AG08396 (cell line): ENCODE results near the gene FAM9B.
"Not testable (repeated sequence)": the region's sequence is repeated elsewhere in the genome, so short reads cannot be mapped to it uniquely, and the experiment has no call there.

Source experiments
- DNase-seq: peaks from one replicate; pipeline ENCODE4 v3.0.0; 2012; ENCODE audit warnings: low spot score, mixed read lengths

Gene FAM9B

DNA sequence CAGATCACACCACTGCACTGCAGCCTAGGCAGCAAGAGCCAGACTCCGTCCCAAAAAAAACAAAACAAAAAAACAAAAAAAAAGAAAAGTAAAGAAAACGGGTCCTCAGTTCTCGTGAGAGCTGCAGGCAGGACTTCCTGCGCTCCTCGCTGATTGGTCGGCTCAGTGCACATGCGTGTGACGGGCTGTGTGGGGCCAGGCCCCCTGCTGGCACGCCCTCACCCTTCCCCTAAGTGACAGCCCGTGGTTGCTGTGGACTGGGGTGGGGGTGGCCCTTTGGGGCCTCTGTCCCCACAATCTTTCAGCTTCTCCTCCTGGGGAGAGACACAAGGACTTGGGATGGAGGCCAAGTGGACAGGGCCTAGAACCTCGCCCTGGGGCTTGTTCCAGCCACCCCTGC is at the start of gene FAM9B:
FAM9B (minus strand) TSS at position 139 of the 400 bp plus-strand sequence. CDS start 1,141 bp downstream, outside the sequence.
- DNase-seq = no peak

DNA sequence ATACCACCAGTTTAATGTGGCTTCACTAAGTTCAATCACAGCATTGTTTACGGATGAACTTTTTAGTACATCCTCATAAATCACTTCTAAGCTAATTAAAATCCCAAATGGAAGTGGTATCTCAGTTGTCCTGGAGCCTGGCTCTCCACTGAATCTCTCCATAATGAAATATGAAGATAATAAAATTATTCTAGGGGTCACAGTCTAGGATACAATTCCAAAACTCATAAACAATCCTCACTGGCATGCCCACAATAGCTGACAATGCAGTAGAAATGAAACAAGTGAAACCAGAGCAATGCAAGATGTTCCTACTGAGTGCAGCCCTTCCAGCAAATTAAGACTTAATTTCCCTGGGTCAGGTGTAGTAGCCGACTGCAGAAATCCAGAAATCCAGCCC is 47.3 kb upstream of the FAM9B start:
- DNase-seq = no peak

DNA sequence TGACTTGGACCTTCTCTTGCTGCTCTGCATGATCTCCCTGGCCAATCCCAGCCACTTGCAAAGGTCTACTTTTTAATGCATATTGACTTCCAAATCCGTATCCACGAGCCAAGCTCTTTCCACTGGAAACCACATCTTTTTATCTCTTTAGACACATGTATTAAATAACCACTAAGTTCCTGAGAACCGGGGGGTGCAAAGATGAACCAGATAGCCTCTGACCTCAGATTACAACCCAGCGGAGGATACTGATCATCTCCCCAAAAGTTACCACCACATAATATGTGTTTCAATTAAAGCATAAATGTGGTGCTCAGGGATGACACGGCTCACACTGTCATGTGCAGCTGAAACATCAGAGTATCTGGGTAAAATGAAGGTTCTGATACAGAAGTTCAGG is 40.4 kb upstream of the FAM9B start:
- no peak for DNase-seq

DNA sequence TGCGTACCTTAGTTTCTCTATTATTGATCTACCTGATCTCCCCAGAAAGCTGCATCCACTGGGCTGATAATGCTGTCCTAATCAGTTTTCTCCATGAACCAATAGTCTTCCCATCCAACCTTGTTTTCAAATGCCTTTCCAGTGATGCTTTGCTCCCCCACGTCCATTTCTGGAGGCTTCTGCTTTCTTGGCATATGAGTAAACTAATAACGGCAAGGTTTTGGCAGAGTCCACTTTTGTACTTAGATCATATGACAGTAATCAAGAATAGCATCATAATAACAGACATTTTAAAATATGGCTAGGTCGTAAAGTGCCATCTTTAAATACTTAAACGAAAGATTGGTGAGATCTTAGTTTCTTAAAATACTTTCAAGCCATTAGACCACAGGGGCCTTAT is 38.4 kb upstream of the FAM9B start:
- DNase-seq = no peak

DNA sequence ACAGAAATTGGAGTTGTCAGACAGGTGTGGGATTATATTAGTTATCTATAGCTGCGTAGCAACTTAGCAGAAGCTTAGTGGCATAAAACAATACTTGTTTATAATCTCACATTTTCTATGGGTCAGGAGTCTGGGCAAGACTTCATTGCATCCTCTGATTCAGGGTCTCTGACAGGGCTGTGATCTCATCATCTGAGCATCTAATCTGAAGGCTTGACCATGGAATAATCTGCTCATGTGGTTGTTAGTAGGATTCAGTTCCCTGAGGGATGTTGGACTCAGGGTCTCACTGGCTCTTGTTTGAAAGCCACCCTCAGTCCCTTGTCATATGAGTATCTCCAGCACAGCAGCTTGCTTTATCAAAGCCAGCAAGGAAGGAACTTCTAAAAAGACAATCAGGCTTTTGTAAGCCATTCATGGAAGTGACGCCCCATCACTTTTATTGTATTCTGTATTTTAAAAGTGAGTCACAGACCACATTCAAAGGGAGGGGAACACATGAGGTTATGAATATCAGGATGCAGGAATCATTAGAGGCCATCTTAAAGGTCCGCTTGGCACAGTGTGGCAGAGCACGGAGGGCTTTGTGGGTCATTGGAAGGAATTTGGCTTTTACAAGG is 37.2 kb upstream of the FAM9B start:
- no peak for DNase-seq

DNA sequence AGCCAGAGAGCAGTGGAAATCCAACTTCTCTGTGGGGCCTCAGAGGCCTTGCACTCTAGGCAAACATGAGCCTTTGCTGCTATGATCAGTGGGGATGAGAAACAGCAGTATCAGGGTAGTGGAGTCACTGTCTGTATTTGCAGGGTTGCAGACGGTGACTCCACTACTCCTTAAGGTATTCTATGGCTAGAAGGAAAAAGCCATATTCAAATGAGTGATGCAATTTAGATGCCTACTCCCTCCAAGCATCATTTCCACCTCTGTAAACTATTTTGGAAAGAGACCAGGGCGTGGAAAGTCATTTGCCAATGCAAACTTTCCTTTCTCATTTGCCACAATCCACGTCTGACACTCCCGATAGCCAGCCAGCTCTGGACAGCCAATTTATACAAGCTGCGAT is 35.6 kb upstream of the FAM9B start:
- DNase-seq = no peak

DNA sequence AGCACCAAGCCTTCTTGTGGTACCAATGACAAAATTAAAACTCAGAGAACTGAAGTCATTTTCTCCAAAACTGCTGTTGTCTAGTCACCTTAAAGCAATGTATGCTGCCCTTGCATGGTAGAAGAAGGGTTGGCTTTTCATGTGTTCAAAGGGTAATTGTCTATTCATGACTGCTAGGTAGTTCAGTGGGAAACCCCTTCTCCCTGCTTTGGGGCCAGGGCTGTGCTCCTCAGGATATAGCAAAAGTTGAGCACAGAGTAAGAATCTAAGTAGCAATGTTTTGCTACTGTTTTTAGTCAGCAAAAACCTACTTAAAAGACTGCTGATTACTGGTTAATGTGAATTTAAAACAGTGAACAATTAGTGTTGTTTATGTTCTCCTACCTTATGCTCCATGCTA is 30.8 kb upstream of the FAM9B start:
- no peak for DNase-seq

DNA sequence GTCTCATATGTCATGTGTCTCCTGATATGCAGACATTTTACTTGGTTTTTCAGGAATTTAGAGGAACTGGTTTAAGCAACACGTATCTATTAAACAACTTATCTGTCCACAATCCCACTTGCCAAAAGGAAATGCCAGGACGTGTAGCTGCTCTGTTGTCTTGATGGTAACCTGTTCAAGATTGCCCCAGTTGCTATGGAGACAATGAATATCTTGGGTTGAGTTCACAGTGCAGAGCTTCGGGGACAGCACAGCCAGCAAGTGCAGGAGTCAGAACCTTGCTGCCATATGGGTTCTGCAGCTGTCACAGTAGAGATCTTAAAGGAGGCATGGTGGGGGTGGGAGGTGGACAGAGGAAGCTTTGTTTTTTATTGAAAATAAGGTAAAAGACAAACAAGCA is 28.7 kb upstream of the FAM9B start:
- DNase-seq = no peak

DNA sequence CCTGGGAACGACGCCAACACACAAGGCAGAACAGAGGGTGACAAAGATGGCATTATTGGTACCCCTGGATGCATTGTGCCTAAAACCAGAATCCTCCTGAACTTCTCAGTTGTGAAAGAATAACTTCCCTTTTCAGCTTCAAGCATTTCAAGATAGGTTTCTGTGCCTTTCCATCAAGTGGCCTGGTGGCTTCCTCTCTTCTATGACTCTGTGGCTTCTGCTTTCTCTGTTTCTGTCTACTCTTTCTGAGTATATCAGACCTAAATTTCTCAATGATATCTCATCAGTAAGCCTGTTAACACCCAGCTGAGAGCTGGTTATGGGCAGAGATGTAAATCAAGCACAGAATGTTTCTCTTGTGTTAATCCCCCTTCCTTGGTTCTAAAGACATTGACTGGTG is 21.4 kb upstream of the FAM9B start:
- no peak for DNase-seq

DNA sequence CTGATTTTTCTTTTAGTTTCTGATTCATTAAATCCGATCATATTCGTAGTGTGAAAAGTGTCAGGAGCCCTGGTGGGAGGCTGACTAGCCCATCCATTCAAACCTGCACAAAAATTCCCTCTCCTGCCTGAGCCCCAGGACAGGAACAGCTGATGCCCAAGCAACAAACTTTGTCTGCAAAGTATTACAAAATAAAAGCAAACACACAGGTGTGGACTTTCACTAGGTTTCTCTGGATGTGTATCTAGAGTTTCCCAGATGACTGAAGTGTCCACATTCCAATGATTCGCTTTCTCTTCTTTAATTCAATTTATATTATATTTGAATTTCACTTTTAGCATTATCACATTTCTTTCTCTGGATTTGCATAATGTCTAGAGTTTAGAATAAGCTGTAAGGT is 18.2 kb upstream of the FAM9B start:
- DNase-seq = no peak

DNA sequence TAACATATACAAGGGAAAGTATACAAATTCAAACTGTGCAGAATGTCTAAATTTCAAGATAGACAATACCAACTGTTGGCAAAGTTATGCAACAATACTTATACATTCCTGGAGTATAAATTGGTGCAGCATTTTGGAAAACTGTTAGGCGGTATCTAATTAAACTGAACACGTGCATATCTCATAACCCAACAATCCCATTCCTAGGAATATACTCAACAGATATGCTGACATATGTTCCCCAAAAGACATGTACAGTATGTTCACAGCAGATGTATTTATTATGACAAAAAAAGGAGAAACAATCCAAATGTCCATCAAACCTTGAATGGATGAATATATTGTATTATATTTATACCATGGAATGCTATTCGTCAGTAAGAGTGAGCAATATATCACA is 16.4 kb upstream of the FAM9B start:
- DNase-seq = no peak

DNA sequence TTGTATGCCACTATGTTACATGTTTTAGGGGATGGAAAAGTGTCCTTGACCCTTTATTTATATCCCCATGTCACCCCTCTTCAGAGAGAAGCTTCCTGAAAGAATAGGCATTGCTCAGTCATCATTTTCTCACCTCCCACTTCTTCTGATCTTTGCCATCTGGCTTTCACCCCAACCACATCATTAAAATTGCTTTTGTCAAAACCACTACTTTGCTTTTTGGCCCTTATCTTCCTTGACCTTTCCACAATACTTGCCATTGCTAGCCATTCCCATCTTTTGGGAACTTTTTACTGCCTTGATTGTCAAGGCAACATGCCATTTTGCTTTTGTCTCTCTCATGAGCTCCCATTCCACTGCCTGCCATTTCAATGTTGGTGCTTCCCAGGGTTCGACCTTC is 14.9 kb upstream of the FAM9B start:
- DNase-seq = no peak

DNA sequence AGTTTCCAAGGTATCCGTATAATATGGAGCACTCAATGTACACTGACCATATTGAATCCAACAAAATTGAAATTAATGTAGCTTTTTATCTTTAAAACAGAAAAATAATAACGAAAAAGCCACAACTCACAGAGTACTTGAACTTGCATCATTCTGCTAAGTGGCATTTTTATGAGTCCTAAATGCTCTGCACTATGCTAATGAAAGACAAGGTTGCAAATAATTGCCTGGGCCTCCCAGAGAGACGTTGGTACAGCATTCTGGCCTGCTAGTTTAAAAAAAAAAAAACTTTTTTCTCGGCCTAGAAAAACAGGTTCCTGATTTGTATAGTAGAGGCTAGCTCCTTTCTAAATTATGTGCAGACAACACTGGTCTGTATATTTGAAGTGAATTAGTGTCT is 4.3 kb upstream of the FAM9B start:
- DNase-seq = no peak

DNA sequence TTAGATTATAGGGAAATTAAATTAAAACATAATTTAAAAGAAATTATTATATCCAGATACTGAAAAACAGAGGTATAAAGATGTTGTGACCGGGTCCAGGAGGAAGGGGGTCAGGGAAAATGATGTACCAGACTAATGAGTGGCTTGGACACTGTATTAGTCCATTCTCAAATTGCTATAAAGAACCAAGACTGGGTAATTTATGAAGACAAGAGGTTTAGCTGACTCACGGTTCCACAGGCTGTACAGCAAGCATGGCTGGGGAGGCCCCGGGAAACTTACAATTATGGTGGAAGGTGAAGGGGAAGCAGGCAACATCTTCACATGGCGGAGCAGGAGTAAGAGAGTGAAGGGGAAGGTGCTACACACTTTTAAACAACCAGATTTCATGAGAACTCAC is 3.4 kb upstream of the FAM9B start:
- no peak for DNase-seq

DNA sequence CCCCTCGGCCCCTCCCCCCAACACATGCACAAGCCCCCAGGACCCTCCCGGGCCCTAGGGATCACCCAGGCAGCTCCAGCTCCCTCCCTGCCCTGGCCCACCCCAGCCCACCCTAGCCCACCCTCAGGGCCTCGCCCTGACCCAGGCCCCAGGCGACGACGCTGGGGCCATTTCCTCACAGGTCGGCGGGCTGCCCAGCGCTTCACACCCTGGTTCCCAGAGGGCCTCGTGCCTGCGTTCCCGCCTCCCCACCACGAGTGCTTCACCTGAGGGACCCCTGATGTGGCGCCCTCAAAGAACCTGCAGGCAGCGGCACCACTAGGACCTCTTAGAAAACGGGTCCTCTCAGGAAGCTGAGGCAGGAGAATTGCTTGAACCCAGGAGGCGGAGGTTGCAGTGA is 341 bp downstream of the FAM9B start:
- no peak for DNase-seq

DNA sequence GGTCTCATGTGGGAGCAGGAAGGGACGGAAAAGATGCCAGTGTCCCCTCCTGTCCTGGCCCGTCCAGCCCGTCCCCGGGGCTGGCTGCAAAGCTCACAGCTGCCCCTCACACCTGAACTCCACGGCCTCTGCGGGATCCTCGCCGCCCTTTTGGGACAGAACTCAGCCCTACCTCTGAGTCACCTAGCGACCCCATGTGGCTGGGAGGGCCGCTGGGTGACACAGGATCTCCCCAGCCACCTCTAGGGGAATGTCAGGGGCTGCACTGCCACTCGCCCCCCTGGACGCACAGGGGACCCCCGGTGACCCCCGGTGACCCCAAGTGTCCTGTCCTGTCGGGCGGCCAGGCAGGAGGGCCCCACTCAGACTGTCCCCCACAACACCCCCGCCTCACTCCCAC is 748 bp downstream of the FAM9B start:
- DNase-seq = no peak

DNA sequence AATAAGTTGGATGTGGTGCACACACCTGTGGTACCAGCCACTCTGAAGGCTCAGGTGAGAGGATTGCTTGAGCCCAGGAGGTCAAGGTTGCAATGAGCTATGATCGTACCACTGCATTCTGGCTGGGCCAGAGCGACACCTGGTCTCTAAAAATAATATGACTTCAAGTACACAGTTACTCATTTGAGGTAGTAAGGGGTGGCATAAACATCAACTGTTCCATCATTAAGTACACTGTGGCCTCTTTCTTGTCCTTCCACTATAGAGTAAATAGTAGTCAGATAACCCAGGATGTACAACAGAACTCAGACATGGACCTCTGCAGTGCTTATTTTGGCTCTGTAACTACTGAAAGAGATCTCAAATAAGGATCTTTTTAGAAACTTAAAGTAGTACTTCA is 10.6 kb downstream of the FAM9B start:
- no peak for DNase-seq

DNA sequence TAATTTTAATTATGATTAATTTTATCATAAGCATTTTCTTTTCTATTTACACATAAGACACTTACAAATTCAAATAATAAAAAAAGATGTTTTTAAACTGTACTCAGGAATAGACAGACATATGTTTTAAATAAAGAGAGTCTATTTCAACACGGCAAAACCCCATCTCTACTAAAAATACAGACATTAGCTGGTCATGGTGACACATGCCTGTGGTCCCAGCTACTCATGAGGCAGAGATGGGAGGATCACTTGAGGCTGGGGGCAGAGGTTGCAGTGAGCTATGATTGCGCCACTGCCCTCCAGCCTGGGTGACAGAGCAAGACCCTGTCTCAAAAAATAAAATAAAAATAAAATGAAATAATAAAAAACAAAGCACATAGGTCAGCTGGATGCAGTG is 14.8 kb downstream of the FAM9B start:
- no peak for DNase-seq

DNA sequence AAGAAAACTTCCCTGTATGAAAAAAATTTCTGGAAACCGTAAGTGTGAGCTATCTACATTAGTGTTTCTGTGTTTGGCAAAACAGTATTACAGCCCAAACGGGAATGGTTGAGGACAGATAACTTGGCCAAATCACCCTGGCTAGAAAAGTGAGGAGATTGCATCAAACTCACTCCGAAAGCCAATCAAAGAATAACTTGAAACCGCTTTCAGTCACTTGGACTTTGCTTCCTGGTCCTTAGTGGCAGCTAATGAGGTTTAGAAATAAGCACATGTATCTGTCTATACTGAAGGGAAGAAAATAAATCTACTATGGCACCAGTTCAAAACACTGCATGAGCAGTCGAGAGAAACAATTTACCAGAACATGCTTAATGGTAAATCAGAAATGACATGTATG is 15.6 kb downstream of the FAM9B start:
- DNase-seq = not testable (repeated sequence)

DNA sequence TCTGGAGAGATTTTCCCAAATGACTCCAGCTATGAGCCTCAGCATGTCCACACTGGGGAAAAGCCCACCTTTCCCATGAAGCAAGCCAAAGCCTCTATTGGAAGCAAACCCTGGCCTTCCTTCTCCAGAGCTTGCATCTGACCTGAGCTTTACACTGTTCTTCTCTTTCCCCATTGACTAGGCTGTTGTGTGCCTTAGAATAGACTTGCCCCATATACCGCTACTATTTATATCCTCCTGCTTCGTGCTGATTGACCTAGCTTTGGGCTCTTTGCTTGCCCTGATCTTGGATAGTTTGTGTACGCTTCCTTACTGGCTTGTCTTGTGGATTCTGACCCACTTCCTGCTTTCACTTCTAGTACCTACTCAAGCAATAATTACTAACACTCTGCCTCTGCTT is 30.9 kb downstream of the FAM9B start:
- no peak for DNase-seq

DNA sequence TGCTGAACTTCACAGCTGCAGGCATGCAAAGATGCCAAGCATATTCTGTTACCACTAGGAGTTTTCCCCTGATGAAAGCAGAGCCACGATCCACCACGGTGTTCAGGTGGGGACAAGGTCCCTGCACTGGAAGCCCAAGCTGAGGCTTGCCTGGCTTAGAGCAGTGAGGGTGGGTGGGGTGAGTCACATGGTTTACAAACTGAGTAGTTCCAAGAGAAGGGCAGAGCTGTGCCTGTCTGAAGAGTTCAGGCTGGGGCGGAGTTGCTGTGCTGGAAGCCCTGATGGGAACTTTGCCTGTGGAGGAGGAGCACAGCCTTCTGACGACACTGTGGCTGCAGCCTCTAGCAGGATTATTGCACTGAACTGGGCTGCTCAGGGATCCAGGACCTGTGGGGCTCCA is 45.5 kb downstream of the FAM9B start:
- DNase-seq = peak; percentile 63

DNA sequence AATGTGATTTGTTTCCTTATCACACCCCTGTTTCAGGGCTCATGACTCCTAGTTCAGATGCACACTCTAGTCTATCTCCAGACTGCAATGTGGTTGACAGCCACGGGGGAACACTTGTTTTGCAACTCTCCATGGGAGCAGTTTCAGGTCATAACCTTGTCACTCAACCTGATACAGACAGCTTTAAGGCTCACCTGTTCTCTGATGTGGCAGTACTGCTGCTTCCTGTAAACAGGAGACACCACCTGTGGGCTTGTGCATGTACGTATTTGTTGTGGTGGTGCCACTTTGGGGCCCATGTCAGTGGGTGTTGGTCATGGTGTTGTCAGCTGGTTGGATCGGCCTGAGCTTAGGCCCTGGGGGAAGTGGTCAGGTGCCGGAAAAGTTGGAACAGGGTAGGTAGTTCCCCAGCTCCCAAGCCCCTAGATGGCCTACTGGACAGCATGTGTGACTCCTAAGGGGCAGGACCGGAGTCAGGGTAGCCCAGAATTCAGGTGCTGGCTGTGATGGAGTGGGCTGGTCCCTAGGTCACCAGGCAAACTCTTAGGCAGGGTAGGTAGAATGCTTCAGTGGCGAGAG is 46.2 kb downstream of the FAM9B start:
- DNase-seq = no peak

DNA sequence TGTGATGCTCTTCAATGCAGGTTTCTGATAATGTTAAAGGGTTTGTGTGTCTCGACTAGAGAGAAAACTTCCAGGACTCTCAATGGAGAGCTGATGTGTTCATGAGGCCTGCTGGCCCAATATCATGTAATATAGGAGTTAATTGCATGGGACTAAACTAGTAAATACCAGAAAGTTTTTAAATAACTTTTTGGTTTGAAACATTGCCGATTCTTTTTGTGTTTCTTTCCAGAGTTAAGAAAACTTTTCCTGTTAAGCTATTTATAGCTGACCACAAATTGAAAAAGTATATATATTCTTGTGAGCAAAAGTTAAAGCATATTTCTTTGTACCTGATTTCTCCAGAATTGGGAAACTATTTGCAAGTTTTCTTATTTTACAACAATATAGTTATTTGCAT is 49.7 kb downstream of the FAM9B start:
- DNase-seq = no peak

DNA sequence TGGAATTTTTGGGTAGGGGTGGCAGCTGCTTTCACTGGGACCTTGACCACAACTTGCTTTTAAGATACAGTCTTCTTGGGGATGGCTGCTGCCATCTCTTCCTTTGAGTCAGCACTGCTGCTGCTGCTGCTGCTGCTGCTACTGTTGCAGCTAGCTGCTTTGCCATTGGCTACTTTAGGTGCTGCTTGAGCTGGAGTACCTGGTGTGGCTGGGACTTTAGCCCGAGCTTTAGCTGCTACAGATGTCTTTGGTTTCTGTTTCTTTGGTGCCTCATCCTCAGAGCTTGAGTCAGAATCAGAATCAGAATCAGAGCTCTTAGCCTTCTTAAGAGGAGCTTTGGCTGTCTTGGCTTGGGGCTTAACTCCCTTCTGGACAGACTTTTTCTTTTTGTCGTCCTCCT is 52.2 kb downstream of the FAM9B start:
- no peak for DNase-seq

DNA sequence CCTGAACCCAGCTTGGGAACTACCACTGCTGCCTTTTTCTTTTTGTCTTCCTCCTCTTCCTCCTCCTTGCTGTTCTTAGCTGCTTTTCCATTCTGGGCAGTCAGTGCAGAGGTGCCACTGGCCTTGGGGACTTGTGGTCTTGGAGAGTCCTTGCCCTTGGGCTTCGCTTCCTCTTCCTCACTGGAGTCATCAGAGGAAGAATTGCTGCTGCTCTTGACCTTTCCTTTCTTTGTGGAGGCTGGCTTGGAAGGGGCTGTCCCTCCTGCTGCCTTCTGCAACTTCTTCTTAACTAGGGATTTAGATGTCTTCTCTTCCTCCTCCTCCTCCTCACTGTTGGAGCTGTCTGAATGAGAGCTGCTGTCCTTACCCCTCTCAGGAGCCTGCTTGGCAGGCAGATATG is 53.2 kb downstream of the FAM9B start:
- no peak for DNase-seq
